AG04449 (cell line): ENCODE data around the gene SIX4.

ENCODE experiments used
- CTCF ChIA-PET: fragments of 350-600 bp; formaldehyde crosslinking; extraction: SDS; loops from one replicate; lab custom pipeline; 2021; ENCODE audit warnings: antibody characterized with exemption; lab: Yijun Ruan, JAX
- POLR2A ChIA-PET: fragments of 400-600, 350-600 bp; formaldehyde crosslinking; extraction: SDS; loops from one replicate; lab custom pipeline; 2020; ENCODE audit warnings: antibody characterized with exemption, inconsistent platforms; lab: Yijun Ruan, JAX
- DNase-seq: peaks from one replicate; pipeline ENCODE4 v3.0.0-alpha.2; 2010; ENCODE audit warnings: low read depth, low spot score
- H3K4me3 ChIP-seq: 2 replicates; pipeline ENCODE4 v1.5.1; 2011; ENCODE audit warnings: low read depth, mild to moderate bottlenecking, control low read depth, low read length
- TF ChIP-seq, protein P1 (sequence below): IDR thresholded peaks from one replicate; pipeline ENCODE4 v1.5.1; 2011; ENCODE audit warnings: mild to moderate bottlenecking, moderate library complexity, low read length, control low read depth, inconsistent platforms; ENCODE audit not compliant: insufficient read depth; ENCODE audit errors: missing control alignments

The SIX4 gene

DNA sequence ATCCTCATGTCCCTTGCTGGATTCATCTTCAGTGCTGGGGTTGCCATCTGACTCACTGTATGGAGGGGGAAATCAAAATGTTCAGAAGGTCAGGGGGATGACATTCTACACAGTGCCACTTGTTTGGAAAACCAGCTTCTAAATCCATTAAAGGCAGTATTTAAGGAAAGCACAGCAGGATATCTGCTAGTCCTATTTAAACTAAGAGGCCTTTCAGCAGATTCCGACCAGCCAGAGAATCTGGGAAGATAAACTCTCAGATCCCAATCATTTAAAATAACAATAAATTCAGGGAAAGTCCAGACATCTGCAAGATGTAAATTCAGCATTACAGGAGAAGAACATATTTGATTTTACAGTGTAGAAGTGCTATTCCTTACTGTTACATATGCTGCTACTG lies 3.8 kb downstream of the SIX4 start:
- no peak overlapping the region; the same call in 1 of the 2 replicates for H3K4me3 ChIP-seq
- CTCF ChIA-PET = interaction anchor here (1.1 to 2.1 kb wide), 5 partner anchors 260 to 539 kb away, joined by 3 to 6 read pairs (median 3); no protein-coding TSS in a partner anchor
- no peak for DNase-seq
- POLR2A ChIA-PET = no interaction called here
- TF ChIP-seq, protein P1, sequence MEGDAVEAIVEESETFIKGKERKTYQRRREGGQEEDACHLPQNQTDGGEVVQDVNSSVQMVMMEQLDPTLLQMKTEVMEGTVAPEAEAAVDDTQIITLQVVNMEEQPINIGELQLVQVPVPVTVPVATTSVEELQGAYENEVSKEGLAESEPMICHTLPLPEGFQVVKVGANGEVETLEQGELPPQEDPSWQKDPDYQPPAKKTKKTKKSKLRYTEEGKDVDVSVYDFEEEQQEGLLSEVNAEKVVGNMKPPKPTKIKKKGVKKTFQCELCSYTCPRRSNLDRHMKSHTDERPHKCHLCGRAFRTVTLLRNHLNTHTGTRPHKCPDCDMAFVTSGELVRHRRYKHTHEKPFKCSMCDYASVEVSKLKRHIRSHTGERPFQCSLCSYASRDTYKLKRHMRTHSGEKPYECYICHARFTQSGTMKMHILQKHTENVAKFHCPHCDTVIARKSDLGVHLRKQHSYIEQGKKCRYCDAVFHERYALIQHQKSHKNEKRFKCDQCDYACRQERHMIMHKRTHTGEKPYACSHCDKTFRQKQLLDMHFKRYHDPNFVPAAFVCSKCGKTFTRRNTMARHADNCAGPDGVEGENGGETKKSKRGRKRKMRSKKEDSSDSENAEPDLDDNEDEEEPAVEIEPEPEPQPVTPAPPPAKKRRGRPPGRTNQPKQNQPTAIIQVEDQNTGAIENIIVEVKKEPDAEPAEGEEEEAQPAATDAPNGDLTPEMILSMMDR = no peak

DNA sequence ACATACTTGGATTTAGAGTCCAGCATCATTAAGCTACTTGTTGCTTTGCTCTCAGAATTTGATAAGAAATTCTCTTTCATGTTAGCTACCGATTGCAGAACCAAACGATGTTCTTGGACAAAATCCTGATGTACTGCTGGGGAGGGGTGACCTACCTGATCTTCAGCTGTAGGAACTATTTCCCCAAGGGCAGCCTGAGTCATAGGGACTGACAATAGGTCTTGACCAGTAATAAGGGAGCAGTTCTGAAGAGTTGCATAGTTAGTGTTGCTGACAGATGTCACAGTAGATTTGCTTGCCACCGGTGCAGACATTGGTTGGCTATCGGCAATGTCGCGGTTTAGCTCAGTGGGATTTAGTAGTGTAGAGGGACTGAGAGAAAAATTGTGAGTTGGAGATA lies 10.6 kb downstream of the SIX4 start:
- CTCF ChIA-PET = no interaction called here
- H3K4me3 ChIP-seq = no peak overlapping the region
- TF ChIP-seq, protein P1 = no peak
- POLR2A ChIA-PET = no interaction called here
- DNase-seq = no peak

DNA sequence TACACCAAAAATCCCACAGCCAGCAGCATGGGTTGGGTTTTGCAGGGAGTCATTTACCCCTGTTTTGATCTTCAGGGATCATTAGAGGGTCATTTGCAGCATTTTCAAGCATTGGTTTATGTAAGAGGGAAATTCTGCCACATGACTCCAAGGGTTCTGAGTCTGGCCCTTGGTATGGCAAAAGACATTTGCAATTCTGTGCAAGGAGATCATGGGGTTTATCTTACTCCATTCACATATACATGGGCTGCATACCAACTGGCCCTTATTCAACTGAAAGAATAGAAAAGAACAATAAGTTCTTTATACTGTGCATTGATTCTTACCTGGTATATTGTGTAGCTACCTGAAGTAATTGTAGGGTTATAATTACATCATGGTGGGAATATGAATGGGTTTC lies 13.7 kb downstream of the SIX4 start:
- TF ChIP-seq, protein P1 = no peak
- ChIA-PET POLR2A (no interaction called here), CTCF (interaction anchor here (0.5 kb wide), 1 partner anchor 748 kb away, joined by 3 read pairs; no protein-coding TSS in a partner anchor)
- no peak for DNase-seq
- no peak overlapping the region for H3K4me3 ChIP-seq

DNA sequence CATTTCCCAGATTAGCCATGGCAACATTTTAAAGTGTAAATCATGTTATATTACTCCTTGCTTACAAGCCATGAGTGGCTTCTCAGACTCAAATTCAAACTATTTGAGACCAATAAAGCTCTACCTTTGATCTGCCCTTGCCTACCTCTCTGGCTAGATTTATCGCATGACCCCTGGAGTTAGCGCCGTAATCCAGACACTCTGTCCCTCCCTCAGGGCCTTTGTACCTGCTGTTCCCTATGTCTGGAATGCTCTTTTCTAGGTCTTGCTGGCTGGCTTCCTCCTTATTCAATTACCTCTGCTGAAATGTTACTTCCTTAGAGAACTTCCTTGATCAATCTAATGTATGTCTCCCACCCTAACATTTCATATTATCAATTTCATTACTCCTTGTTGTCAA lies 16.3 kb downstream of the SIX4 start:
- ChIA-PET POLR2A (no interaction called here), CTCF (no interaction called here)
- no peak for DNase-seq
- TF ChIP-seq, protein P1 = no peak
- H3K4me3 ChIP-seq = no peak overlapping the region

DNA sequence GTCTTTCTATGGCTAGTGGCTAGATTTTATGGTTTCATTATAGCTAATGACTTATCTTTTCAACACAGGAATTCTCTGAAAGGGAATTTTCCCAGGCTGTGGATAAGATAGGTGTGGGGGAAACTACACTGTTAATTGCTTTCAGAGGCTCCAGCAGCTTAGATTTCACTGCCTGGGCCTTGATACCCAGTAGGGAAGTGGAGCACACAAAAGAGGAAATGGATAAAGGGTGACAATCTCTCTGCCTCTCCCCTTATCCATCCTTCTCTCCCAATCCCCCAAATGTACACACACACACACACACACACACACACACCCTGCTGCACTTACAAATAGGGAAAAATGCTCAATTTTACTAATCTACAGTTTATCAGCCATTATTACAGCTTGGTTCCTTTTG lies 19.1 kb downstream of the SIX4 start:
- TF ChIP-seq, protein P1 = no peak
- H3K4me3 ChIP-seq = no peak overlapping the region
- ChIA-PET CTCF (interaction anchor here (0.7 kb wide), 1 partner anchor 48 kb away, joined by 3 read pairs; no protein-coding TSS in a partner anchor), POLR2A (no interaction called here)
- DNase-seq = no peak

DNA sequence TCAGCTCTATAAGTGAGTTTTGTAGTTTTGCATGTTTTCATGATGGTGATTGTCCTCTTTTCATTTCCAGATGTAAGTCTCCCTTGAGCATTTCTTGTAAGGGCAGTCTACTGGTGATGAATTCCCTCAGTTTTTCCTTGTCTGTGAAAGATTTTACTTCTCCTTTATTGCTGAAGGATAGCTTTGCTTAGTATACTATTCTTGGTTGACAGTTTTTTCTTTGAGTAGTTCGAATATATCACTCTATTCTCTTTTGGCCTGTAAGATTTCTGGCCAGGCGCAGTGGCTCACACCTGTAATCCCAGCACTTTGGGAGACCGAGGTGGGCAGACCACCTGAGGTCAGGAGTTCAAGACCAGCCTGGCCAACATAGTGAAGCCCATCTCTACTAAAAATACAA lies 23.6 kb downstream of the SIX4 start:
- no peak for DNase-seq
- TF ChIP-seq, protein P1 = no peak
- H3K4me3 ChIP-seq = no peak overlapping the region
- ChIA-PET CTCF (no interaction called here), POLR2A (no interaction called here)
